Measurements from ENCODE around the gene GNAI2.
A peak's percentile ranks its signal among the peaks of the same experiment; 100 is the strongest.

DNA sequence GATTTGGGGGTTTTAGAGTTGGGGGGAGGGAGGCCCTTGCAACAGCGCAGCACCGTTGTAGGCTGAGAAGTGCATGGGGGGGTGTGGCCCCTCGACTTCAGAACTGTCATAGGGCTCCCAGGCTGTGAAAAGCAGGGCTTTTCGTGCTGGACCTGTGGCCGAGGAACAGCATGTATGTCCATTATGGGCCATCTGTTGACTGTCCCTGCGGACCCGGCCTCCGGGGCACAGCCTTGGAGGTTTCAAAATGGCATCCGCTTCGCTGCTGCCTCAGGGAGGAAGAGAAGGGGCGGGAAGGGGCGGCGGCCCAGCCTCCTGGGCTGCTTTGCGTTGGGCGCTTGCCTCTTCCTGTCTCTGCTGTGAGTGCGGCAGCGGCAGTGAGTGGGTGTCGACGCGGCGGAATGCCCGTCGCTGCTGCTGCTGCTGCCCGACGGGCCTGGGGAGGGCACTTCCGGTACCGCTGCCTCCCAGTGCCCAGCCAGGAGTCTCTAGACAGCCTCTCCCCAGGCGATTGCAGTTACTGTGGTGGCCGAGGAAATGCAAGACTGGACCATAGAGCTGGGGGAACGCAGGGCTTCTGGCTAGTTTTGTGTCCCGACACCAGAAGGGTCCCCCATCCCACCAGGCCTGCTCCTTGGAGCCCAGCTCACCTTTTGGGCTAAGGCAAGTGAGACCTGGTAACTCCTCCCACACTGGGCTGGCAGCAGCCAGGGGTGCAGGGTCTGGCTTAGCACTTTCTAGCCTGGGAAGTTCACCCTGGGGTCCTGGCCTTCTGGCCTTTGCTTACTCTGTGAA is 1.9 kb downstream of the GNAI2 start:
- TF ChIP-seq, protein P1, sequence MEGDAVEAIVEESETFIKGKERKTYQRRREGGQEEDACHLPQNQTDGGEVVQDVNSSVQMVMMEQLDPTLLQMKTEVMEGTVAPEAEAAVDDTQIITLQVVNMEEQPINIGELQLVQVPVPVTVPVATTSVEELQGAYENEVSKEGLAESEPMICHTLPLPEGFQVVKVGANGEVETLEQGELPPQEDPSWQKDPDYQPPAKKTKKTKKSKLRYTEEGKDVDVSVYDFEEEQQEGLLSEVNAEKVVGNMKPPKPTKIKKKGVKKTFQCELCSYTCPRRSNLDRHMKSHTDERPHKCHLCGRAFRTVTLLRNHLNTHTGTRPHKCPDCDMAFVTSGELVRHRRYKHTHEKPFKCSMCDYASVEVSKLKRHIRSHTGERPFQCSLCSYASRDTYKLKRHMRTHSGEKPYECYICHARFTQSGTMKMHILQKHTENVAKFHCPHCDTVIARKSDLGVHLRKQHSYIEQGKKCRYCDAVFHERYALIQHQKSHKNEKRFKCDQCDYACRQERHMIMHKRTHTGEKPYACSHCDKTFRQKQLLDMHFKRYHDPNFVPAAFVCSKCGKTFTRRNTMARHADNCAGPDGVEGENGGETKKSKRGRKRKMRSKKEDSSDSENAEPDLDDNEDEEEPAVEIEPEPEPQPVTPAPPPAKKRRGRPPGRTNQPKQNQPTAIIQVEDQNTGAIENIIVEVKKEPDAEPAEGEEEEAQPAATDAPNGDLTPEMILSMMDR (IDR thresholded peaks at IDR 0.05) = no peak
- TF ChIP-seq POLR2A (IDR thresholded peaks at IDR 0.05) = peak; percentile 52

All from transverse colon (tissue), 3 donors.